Progenitor cell of endocrine pancreas (in vitro differentiated cells): ENCODE measurements around the gene ANGPT4. TPM values are rescaled to one million over a fixed set of nuclear protein-coding genes. Genes with fewer than 3 reads are reported as not detected.
A peak's percentile ranks its signal among the peaks of the same experiment; 100 is the strongest.

Experiments
- DNase-seq: peaks from one replicate; pipeline ENCODE4 v3.0.0; 2021; ENCODE audit warnings: low spot score; ENCODE audit not compliant: unreplicated experiment
- H3K27ac Mint-ChIP-seq: 2 replicates; pipeline ENCODE4 v1.8.0; 2021; ENCODE audit warnings: mild to moderate bottlenecking, moderate library complexity, mixed read lengths
- H3K27me3 Mint-ChIP-seq: 2 replicates; pipeline ENCODE4 v1.8.0; 2021; ENCODE audit warnings: mixed read lengths
- H3K36me3 Mint-ChIP-seq: 2 replicates; pipeline ENCODE4 v1.8.0; 2022; ENCODE audit warnings: mixed read lengths; ENCODE audit not compliant: insufficient read depth
- H3K4me1 Mint-ChIP-seq: 2 replicates; pipeline ENCODE4 v1.8.0; 2021; ENCODE audit warnings: low read depth, mixed read lengths
- H3K4me3 Mint-ChIP-seq: 2 replicates; pipeline ENCODE4 v1.8.0; 2021; ENCODE audit warnings: low read depth, mild to moderate bottlenecking, moderate library complexity, mixed read lengths
- H3K9me3 Mint-ChIP-seq: 2 replicates; pipeline ENCODE4 v1.8.0; 2021; ENCODE audit warnings: low read depth, mixed read lengths
- CTCF ChIP-seq: fragments of 200-600 bp; sonication (generic); IDR thresholded peaks from one replicate; pipeline ENCODE4 v1.5.0; 2021; ENCODE audit warnings: antibody characterized with exemption, mild to moderate bottlenecking; ENCODE audit not compliant: unreplicated experiment
- total RNA-seq: library from RNA; stranded (reverse); gene quantifications from 2 replicates; pipeline ENCODE4 v1.2.1, GENCODE V29; 2021

ANGPT4 gene
- total RNA-seq, 1 donor from 2014 or later: not detected

DNA sequence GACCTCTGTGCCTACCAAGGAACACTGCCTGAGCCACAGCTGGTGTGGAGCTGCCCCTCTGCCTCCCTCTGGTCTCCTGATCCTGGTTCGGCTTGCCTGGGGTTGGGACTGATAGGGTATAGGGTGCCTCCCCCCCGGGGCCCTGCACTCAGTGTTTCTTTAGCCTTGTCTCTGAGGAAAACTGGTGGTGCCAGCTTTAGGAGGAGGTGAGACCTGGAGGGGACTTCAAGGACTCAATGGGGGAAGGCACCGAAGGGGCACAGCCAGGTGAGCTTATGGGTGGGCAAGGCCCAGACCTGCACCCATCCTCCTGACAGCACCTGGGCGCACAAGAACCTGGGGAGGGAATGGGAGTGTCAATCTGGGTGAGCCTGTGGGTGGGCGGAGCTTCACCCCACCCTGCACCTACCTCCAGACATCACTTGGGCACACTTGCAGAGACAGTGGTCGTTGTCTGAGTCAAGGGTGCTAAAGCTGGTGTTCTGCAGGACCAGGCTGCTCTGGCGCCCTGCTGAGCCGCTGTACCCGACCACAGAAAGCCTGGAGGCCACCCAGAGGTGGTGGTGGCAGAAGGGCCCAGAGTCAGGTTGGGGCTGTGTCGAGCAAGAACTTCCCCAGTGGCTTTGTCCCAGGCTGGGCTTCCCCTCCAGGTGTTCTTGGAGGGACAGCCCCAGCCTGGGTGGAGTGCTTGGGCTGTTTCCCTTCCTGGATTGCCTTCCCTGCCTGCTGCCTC is 42.1 kb downstream of the ANGPT4 start:
- Mint-ChIP-seq H3K27ac (no peak overlapping the region), H3K27me3 (peaks cover 22% of the 10 kb centered on the region), H3K4me3 (no peak overlapping the region), H3K4me1 (no peaks in the 10 kb centered on the region), H3K9me3 (no peaks in the 10 kb centered on the region), H3K36me3 (no peaks in the 10 kb centered on the region)
- DNase-seq: no peak
- no peak for TF ChIP-seq CTCF

GRCh38 chr20:872855-873520 is 43.1 kb downstream of the ANGPT4 start:
- no peaks in the 10 kb centered on the region for H3K36me3 Mint-ChIP-seq
- no peak overlapping the region for H3K27ac Mint-ChIP-seq
- no peaks in the 10 kb centered on the region for H3K4me1 Mint-ChIP-seq
- peaks cover 29% of the 10 kb centered on the region for H3K27me3 Mint-ChIP-seq
- no peak for DNase-seq
- peak; percentile 34 for TF ChIP-seq CTCF
- no peak overlapping the region for H3K4me3 Mint-ChIP-seq
- H3K9me3 Mint-ChIP-seq: no peaks in the 10 kb centered on the region

GRCh38 chr20:871948-872347 is 44.2 kb downstream of the ANGPT4 start:
- no peaks in the 10 kb centered on the region for H3K36me3 Mint-ChIP-seq
- H3K4me1 Mint-ChIP-seq: no peaks in the 10 kb centered on the region
- no peak overlapping the region for H3K27ac Mint-ChIP-seq
- peaks cover 24% of the 10 kb centered on the region for H3K27me3 Mint-ChIP-seq
- no peak for DNase-seq
- H3K9me3 Mint-ChIP-seq: no peaks in the 10 kb centered on the region
- no peak overlapping the region for H3K4me3 Mint-ChIP-seq
- no peak for TF ChIP-seq CTCF

GRCh38 chr20:871436-871835 is 44.7 kb downstream of the ANGPT4 start:
- H3K27me3 Mint-ChIP-seq: peaks cover 22% of the 10 kb centered on the region

GRCh38 chr20:870758-871157 is 45.4 kb downstream of the ANGPT4 start:
- no peak overlapping the region for H3K4me3 Mint-ChIP-seq
- peaks cover 22% of the 10 kb centered on the region for H3K27me3 Mint-ChIP-seq
- H3K4me1 Mint-ChIP-seq: no peaks in the 10 kb centered on the region
- DNase-seq: no peak
- H3K9me3 Mint-ChIP-seq: no peaks in the 10 kb centered on the region
- no peaks in the 10 kb centered on the region for H3K36me3 Mint-ChIP-seq
- no peak for TF ChIP-seq CTCF
- H3K27ac Mint-ChIP-seq: no peak overlapping the region

More at GRCh38 chr20:871436-871835, 44.7 kb downstream of the ANGPT4 start:
- Mint-ChIP-seq H3K4me3 (no peak overlapping the region), H3K36me3 (no peaks in the 10 kb centered on the region), H3K9me3 (no peaks in the 10 kb centered on the region), H3K27ac (no peak overlapping the region), H3K4me1 (no peaks in the 10 kb centered on the region)
- no peak for TF ChIP-seq CTCF
- DNase-seq: no peak
